ENCODE measurements around the gene RPEL1.

The RPEL1 gene

DNA sequence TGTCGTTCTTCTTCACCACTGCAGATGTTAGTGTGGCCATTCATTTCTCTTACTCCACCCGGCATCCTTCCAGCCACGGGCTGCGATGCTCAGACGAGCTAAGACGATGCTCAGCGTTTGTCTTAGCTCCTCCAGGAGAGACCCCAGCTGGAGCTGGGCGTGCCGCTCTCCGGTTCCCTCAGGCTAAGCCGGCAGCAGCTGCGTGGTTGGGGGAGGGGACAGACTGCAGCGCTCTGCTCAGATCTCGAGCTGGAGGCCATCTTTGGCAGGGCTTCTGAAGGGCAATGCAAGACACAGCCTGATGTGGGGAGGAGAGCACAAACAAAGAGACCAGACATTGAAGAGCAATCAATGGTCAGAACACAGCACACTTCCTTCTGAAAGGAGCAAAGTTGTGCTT is 36.1 kb downstream of the RPEL1 start:
- DNase-seq: peak; percentile 68

DNA sequence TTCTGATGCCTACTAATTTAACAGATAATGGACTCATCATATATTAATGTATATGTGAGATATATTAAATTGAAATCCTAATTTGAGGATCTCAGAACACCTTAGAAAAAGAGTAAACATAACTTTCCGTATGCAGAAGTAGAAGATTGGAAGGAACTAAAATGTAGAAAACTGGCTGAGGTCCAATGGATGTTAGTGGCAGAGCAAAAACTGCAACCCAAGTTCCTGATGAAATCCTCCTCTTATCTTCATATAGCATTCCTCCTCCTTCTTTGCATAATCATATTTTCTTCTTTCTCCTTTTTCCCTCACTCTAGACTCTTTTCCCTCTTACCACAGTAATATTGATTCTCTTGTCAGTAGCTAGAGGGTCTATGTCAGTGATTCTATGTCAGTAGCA is 37.3 kb downstream of the RPEL1 start:
- DNase-seq: no peak

DNA sequence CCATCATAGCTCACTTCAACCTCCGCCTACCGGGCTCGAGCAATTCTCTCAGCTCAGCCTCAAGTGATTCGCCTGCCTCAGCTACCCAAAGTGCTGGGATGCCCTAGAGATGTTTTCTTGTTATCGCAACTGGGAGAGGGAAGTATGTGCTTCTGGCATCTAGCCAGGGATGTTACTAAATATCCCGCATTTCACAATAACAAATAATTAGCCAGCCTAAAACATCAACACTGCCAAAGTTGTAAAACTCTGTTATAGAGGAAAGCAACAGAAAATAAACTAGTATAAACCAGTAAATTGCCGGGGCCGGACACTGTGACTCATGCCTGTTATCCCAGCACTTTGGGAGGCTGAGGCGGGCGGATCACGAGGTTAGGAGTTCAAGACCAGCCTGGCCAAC is 38.5 kb downstream of the RPEL1 start:
- no peak for DNase-seq

DNA sequence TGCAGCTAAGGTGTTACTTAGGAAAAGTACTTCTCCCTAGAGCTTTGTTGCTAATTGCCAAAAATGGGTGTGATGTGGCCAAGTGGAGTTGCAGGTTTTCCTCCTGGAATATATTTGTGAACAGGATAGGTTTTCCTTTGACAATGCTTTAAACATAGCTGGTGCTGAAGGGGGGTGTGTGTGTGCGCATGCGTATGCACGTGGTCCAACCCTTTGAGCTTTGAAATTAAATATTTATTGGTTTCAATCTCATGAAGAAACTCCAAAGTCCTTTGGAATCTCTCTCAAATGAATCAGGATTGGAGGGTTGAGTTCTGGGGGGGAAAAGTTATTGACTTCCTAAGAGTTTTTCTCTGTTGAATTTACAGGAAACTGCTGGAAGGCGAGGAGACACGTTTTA is 42.3 kb downstream of the RPEL1 start:
- no peak for DNase-seq

DNA sequence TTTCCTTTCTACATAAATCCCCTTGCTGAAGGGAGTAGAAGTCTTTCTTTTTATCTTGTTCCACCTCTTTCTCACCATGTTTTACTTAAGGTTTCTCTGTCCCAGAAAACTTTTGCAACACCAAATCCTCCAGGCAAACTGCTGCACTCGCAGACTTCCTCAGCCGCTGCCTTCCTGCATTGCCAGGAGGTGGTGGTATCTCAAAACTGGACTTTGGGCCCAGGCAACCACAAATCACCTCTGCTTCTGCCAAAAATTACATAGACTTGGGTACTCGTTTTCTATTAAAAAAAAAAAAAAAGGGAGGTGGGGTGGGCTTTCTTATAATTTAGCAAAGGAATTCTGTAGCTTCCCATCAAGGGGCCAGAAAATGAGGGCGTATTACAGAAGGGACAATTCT is 45.9 kb downstream of the RPEL1 start:
- no peak for DNase-seq

DNA sequence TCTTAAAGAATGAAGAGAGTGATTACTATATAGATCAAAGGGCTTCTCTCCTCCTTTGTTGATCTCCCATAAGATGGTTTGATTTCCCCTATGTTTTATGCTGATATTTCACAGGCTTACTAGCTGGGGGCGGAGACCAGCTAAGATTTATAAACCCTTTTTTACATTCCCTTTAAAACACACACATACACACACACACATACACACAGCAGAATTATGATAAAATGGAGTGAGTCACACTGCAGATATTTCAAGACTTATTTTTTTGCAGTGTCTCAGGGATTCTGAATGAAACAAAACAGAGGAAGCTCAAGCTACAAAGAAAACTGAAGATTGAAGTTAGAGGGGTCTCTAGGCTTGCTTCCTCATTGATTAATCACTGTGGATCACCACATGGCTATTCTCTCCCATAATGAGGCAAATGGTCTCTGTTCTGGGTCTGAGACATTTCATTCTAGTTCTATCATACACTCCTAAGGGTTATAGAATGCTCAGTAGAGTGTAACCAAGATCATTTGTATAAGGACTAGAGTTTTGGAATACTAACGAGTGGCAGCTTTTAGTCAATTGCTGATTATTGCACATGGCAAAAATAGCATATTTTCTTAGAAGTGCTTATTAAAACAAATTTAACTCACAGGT is 49.8 kb downstream of the RPEL1 start:
- no peak for DNase-seq
